Nephron (organoid): ENCODE measurements around the gene LTA.

Experiments used
- H3K27ac Mint-ChIP-seq, 3 experiments: 2 replicates each; pipeline ENCODE4 v1.8.0; 2020; ENCODE audit warnings: mixed read lengths in 3 of 3, mild to moderate bottlenecking in 2 of 3, moderate library complexity in 1 of 3
- H3K27me3 Mint-ChIP-seq: 2 replicates; pipeline ENCODE4 v1.8.0; 2021; ENCODE audit warnings: low read depth, mild to moderate bottlenecking, moderate library complexity, mixed read lengths
- H3K36me3 Mint-ChIP-seq: 2 replicates; pipeline ENCODE4 v1.8.0; 2020; ENCODE audit warnings: low read depth, mixed read lengths
- H3K4me1 Mint-ChIP-seq: 2 replicates; pipeline ENCODE4 v1.8.0; 2020; ENCODE audit warnings: mixed read lengths
- H3K4me3 Mint-ChIP-seq, 3 experiments: 2 replicates each; pipeline ENCODE4 v1.8.0; 2020; ENCODE audit warnings: mild to moderate bottlenecking in 3 of 3, mixed read lengths in 3 of 3, moderate library complexity in 2 of 3
- H3K9me3 Mint-ChIP-seq: 2 replicates; pipeline ENCODE4 v1.8.0; 2020; ENCODE audit warnings: mixed read lengths
- TF ChIP-seq, protein P1 (sequence below), 3 experiments: fragments of 200-600 bp; sonication (generic); IDR thresholded peaks; one replicate each; pipeline ENCODE4 v1.5.0; 2021; ENCODE audit warnings: antibody characterized with exemption in 3 of 3; ENCODE audit not compliant: unreplicated experiment in 3 of 3

The LTA gene

GRCh38 chr6:31572041-31572911 lies at the start of gene LTA:
Gene LTA (plus strand): TSS chr6:31572289. CDS start chr6:31572743, 454 bp downstream.
- Mint-ChIP-seq H3K9me3 (no peaks in the 10 kb centered on the region), H3K4me3 (peak within 1 kb of the TSS in 1 of 3 experiments; percentile 19)
- TF ChIP-seq, protein P1, sequence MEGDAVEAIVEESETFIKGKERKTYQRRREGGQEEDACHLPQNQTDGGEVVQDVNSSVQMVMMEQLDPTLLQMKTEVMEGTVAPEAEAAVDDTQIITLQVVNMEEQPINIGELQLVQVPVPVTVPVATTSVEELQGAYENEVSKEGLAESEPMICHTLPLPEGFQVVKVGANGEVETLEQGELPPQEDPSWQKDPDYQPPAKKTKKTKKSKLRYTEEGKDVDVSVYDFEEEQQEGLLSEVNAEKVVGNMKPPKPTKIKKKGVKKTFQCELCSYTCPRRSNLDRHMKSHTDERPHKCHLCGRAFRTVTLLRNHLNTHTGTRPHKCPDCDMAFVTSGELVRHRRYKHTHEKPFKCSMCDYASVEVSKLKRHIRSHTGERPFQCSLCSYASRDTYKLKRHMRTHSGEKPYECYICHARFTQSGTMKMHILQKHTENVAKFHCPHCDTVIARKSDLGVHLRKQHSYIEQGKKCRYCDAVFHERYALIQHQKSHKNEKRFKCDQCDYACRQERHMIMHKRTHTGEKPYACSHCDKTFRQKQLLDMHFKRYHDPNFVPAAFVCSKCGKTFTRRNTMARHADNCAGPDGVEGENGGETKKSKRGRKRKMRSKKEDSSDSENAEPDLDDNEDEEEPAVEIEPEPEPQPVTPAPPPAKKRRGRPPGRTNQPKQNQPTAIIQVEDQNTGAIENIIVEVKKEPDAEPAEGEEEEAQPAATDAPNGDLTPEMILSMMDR (IDR thresholded peaks at IDR 0.05; ENCODE audit: unreplicated experiment in 3 of 3), result no peak

DNA sequence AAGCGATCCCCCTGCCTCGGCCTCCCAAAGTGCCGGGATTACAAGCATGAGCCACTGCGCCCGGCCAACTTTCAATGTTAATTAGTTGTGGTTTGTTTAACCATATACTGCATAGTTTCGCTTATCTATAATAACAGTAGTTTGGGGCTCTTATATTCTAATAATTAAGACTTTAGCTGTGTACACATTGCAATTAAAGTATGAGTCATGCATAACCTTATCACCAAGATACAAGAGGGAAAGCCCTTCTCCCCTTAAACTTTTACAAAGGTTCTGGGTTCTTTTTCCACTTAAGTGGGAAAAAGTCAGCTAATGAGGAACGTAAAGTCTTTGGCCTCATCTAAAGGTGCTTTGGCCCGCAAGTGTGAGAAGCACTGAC lies 46.5 kb upstream of the LTA start:
- TF ChIP-seq, protein P1 (IDR thresholded peaks at IDR 0.05; ENCODE audit: unreplicated experiment in 3 of 3), result no peak
- H3K36me3 Mint-ChIP-seq, result peaks cover 16% of the 10 kb centered on the region
- peaks cover 8% of the 10 kb centered on the region for H3K27me3 Mint-ChIP-seq
- no peak overlapping the region for H3K4me3 Mint-ChIP-seq
- peaks cover 6% of the 10 kb centered on the region for H3K4me1 Mint-ChIP-seq
- no peaks in the 10 kb centered on the region for H3K9me3 Mint-ChIP-seq
- no peak overlapping the region for H3K27ac Mint-ChIP-seq

More at GRCh38 chr6:31572041-31572911, at the start of gene LTA:
- Mint-ChIP-seq H3K4me1 (no peaks in the 10 kb centered on the region), H3K36me3 (no peaks in the 10 kb centered on the region), H3K27ac (no peak within 1 kb of the TSS), H3K27me3 (peaks cover 21% of the 10 kb centered on the region)

GRCh38 chr6:31525932-31526591 lies 46.0 kb upstream of the LTA start:
- TF ChIP-seq, protein P1 (IDR thresholded peaks at IDR 0.05; ENCODE audit: unreplicated experiment in 3 of 3), result no peak

DNA sequence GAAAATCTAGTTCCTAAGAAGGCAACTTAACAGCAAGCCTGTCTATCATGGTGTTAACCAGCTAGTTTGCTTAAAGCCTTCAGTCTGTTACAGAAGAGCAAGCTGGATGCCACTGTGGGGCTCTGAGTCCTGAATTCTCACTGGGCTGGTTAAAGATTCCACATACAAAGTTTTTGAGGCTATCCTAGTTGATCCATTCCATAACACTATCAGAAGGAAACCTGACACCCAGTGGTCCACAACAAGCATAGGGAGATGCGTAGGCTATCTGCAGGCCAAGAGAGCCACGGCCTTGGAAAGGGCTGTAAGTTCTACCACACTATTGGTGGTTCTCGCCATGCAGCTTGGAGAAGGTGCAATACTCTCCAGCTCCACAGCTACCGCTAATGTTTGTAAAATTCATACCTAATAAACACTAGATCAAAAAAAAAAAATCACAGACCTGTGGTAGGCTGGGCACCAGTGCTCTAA lies 43.7 kb upstream of the LTA start:
- peaks cover 10% of the 10 kb centered on the region for H3K4me1 Mint-ChIP-seq
- H3K36me3 Mint-ChIP-seq, result peaks cover 43% of the 10 kb centered on the region
- H3K27me3 Mint-ChIP-seq, result peaks cover 1% of the 10 kb centered on the region
- no peak overlapping the region for H3K4me3 Mint-ChIP-seq
- no peaks in the 10 kb centered on the region for H3K9me3 Mint-ChIP-seq
- peak overlapping the region in 1 of 3 experiments; percentile 67 for H3K27ac Mint-ChIP-seq
- TF ChIP-seq, protein P1 (IDR thresholded peaks at IDR 0.05; ENCODE audit: unreplicated experiment in 3 of 3), result no peak

More at GRCh38 chr6:31525932-31526591, 46.0 kb upstream of the LTA start:
- Mint-ChIP-seq H3K4me3 (no peak overlapping the region), H3K27ac (peak overlapping the region in 1 of 3 experiments; percentile 15), H3K4me1 (peaks cover 6% of the 10 kb centered on the region), H3K27me3 (peaks cover 8% of the 10 kb centered on the region), H3K9me3 (no peaks in the 10 kb centered on the region), H3K36me3 (peaks cover 21% of the 10 kb centered on the region)

DNA sequence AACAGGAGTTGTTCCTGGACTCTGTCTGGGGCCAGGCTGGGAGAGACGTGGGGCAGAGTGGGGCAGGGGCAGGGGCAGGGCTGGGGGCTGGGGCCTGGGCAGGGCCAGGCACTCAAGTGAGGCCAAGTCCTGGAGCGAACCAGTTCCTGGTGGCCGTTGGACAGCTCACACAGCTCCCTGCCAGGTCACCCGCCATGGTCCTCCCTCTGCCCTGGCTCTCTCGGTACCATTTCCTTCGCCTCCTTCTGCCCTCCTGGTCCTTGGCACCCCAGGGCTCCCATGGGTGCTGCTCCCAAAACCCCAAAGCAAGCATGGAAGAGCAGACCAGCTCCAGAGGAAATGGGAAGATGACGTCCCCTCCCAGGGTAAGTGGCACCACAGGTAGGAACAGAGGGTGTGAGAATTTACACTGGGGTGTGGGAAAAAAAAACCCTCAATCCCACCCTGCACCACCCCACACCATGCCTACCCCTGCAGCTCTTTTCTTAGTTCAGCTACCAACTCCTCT lies 43.2 kb upstream of the LTA start, which contains the start of gene MCCD1:
Gene MCCD1, plus strand, starts transcription at position 142 of the 508 bp plus-strand sequence. Its CDS starts 53 bp downstream, at position 195.
- TF ChIP-seq, protein P1 (IDR thresholded peaks at IDR 0.05; ENCODE audit: unreplicated experiment in 3 of 3), result no peak
- Mint-ChIP-seq H3K4me3 (peak within 1 kb of the TSS in 1 of 3 experiments; percentile 41), H3K36me3 (peaks cover 47% of the 10 kb centered on the region), H3K4me1 (peaks cover 12% of the 10 kb centered on the region), H3K9me3 (no peaks in the 10 kb centered on the region), H3K27me3 (no peaks in the 10 kb centered on the region), H3K27ac (peak within 1 kb of the TSS in 1 of 3 experiments; percentile 67)
